Ovary (tissue), 9 donors: ENCODE data around the gene SPPL3. TPM values are rescaled to one million over a fixed set of nuclear protein-coding genes. Genes with fewer than 3 reads are reported as not detected.

Source experiments
- DNase-seq, 5 donors: peaks; one replicate each; pipeline ENCODE4 v3.0.0-alpha.2; 2019 to 2020
- H3K27ac ChIP-seq, 2 donors: fragments of 200-600 bp; one replicate each; pipeline versions ENCODE4 v1.5.1 to v1.8.0; 2019 to 2022
- H3K27me3 ChIP-seq: fragments of 200-600 bp; one replicate; pipeline ENCODE4 v1.8.0; 2022
- H3K36me3 ChIP-seq: fragments of 200-600 bp; sonication (generic); one replicate; pipeline ENCODE4 v1.5.1; 2019
- H3K4me1 ChIP-seq: one replicate; pipeline ENCODE4 v1.8.1; 2013; ENCODE audit warnings: mild to moderate bottlenecking, moderate library complexity; ENCODE audit not compliant: insufficient read depth
- H3K4me3 ChIP-seq: fragments of 200-600 bp; sonication (generic); one replicate; pipeline ENCODE4 v1.5.1; 2017
- H3K9me3 ChIP-seq, 2 donors: fragments of 200-600 bp in 1 of 2; sonication (generic) in 1 of 2; one replicate each; pipeline versions ENCODE4 v1.5.1 to v1.8.1; 2013 to 2019; ENCODE audit warnings: mild to moderate bottlenecking in 1 of 2, moderate library complexity in 1 of 2
- CTCF ChIP-seq, 3 donors: fragments of 450-650 bp in 2 of 3; fragments of 200-600 bp in 1 of 3; IDR thresholded peaks; one replicate each; pipeline versions ENCODE4 v1.5.1 to v1.8.0; 2016 to 2022; ENCODE audit warnings: antibody characterized with exemption in 3 of 3, mild to moderate bottlenecking in 1 of 3
- EP300 ChIP-seq: sonication (generic); formaldehyde crosslinking; IDR thresholded peaks from one replicate; pipeline ENCODE4 v1.6.1; 2017; ENCODE audit warnings: antibody characterized with exemption
- POLR2A ChIP-seq: fragments of 450-650 bp; IDR thresholded peaks from one replicate; pipeline ENCODE4 v1.6.1; 2017; ENCODE audit warnings: antibody characterized with exemption, mild to moderate bottlenecking, moderate library complexity
- WGBS, 3 donors: extraction: QIAGEN DNeasy Blood & Tissue Kit in 1 of 3; methylation state at CpG; one replicate each; pipeline versions ENCODE4 v1.1.5 to v1.1.7; 2013 to 2017; 5-methylcytosine and 5-hydroxymethylcytosine counted together
- intact Hi-C, 4 donors: fragments of 100-400 bp; cut with DNase I; formaldehyde crosslinking; loops; one replicate each; pipeline versions ENCODE4 v1.11.0 to v1.15.1; 2022 to 2023
- polyA plus RNA-seq, 2 donors: library from polyadenylated mRNA; stranded (reverse); fragments of 200-250 nt in 1 of 2; fragments of 350-450 nt in 1 of 2; fragmentation: Illumina TruSeq in 1 of 2; extraction: RNeasy Lipid Tissue Mini Kit (QIAGEN cat#74804) in 1 of 2; gene quantifications; one replicate each; pipeline ENCODE4 v1.2.3, GENCODE V29; 2013 to 2014
- total RNA-seq, 7 donors: library from RNA; depleted of rRNA in 2 of 7; stranded (reverse); fragments of >200 nt in 2 of 7; fragmentation: NEBNext Ultra II Directional in 3 of 7; extraction: Animal tissue kit (Norgen Biotek cat#: 25700) in 3 of 7; gene quantifications; one replicate each; pipeline versions ENCODE4 v1.1.0 to v1.2.4, GENCODE V29; 2016 to 2023
- donor health status: DM: no; HTN: no; CAD: no; lungs with moderate emphysema.
- donor health status: DM: no; HTN: no; CAD: no.
- donor health status: Bipolar disorder and iron deficiency.
- donor health status: DM: yes; HTN: yes; CAD: no.
- donor health status: DM: no; HTN: no; CAD: no.
- donor health status: DM: yes; HTN: yes; CAD: no.

SPPL3 gene
- total and polyA plus RNA-seq, 9 donors: 24.2 to 87.4 (median 51.9) TPM

DNA sequence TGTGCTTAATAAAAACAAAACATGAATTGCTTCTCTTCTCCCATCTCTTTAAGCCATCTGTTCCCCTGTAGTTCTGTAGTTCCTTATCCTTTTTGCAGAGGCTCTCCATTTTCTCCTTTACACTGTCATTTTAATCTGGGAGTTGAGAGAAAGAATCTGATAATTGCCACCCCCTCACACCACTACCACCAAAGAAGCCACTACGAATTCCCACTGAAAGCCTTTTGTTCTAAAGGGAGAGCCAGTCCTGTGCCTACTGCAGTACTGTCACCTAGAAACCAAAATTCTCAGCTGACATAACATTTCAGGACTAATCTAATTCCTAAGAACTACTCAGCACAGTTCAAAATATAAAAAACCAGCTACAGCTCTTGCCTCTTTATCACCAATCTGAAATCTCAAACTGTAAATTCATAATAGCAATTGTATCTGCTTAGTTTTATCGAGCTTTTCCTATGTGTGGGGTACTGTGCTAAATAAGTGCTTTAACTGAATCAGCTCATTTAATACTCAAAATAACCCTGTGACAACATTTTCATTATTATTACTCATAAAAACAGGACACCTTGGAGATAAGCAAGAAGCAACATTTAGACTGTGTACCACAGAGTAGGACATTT is 72.4 kb downstream of the SPPL3 start:
- no peaks in the 10 kb centered on the region for H3K9me3 ChIP-seq
- H3K27me3 ChIP-seq: no peaks in the 10 kb centered on the region
- no peaks in the 10 kb centered on the region for H3K36me3 ChIP-seq
- DNase-seq: no peak
- peaks cover 8% of the 10 kb centered on the region for H3K4me1 ChIP-seq
- no peak overlapping the region for H3K27ac ChIP-seq
- H3K4me3 ChIP-seq: no peak overlapping the region
- intact Hi-C loops: no loop called here
- WGBS, 3 donors: 64 to 73% (median 72%) methylated on average over 2 of the region's 2 CpGs
- TF ChIP-seq POLR2A (no peak), CTCF (IDR thresholded peaks at IDR 0.05) (no peak), EP300 (no peak)

DNA sequence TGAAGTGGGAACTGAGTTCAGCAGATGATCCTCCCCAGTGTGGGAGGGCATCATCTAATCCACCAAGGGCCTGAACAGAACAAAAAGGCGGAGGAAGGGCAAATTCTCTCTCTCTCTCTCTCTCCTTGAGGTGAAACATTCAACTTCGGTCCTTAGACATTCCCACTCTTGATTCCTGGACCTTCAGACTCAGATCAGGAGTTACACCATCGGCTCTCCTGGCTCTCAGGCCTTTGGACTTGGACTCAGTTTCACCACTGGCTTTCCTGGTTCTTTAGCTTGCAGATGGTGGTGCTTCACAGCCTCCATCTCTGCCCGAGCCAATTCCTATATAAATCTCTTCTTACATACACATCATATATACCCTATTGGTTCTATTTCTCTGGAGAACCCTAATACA is 73.2 kb downstream of the SPPL3 start:
- TF ChIP-seq EP300 (no peak), CTCF (IDR thresholded peaks at IDR 0.05) (no peak), POLR2A (no peak)
- DNase-seq: no peak
- no peaks in the 10 kb centered on the region for H3K27me3 ChIP-seq
- intact Hi-C loops: no loop called here
- H3K4me1 ChIP-seq: peaks cover 10% of the 10 kb centered on the region
- WGBS, 3 donors: 75 to 81% (median 78%) methylated on average over 4 of the region's 4 CpGs
- no peak overlapping the region for H3K4me3 ChIP-seq
- H3K27ac ChIP-seq: no peak overlapping the region
- no peaks in the 10 kb centered on the region for H3K9me3 ChIP-seq
- no peaks in the 10 kb centered on the region for H3K36me3 ChIP-seq

DNA sequence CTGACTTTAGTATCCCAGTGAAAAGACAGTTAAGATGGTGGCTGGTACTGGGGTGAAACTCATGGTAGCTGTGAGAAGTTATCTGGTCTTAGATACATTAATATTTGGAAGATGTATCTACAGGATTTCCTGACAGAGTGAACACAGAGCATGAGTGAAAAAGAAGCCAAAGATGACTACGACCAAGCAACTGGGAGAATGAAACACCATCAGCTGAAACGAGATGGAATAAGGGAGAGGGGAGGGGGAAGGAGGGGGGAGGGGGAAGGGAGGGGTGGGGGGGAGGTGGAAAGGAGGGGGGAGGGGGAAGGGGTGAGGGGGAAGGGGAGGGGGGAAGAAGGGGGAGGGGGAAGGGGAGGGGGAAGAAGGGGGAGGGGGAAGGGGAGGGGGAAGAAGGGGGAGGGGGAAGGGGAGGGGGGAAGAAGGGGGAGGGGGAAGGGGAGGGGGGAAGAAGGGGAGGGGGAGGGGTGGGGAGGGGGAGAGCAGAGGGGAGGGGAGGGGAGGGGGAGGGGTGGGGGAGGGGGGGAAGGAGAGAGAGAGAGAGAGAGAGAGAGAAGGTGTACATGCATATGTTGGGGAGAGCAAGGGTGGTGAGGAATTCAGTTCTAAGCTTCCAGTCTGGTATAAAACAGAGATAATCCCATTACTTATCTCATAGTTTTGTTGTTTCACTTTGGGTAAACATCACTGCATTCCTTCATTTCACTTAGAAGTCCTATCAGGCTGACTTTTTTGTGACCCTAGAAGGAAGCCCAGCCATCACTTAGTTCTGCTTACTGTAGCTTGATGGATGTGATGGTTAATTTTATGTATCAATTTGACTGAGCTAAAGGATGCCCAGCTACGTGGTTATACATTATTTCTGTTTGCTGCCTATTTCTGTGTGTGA is 73.9 kb downstream of the SPPL3 start:
- TF ChIP-seq CTCF (IDR thresholded peaks at IDR 0.05) (no peak), EP300 (no peak), POLR2A (no peak)
- 33 to 56% (median 47%) methylated on average over 3 of the region's 3 CpGs for WGBS, 3 donors
- intact Hi-C loops: no loop called here
- Histone ChIP-seq H3K36me3 (no peaks in the 10 kb centered on the region), H3K9me3 (no peaks in the 10 kb centered on the region), H3K4me3 (no peak overlapping the region), H3K27me3 (no peaks in the 10 kb centered on the region), H3K27ac (no peak overlapping the region), H3K4me1 (peaks cover 7% of the 10 kb centered on the region)
- DNase-seq: no peak

GRCh38 chr12:120826335-120826734 is 77.8 kb downstream of the SPPL3 start:
- H3K4me3 ChIP-seq: no peak overlapping the region
- intact Hi-C loops: no loop called here
- no peak for DNase-seq
- H3K4me1 ChIP-seq: peaks cover 7% of the 10 kb centered on the region
- WGBS, 3 donors: 72% methylated on average over 4 of the region's 4 CpGs
- H3K9me3 ChIP-seq: no peaks in the 10 kb centered on the region
- H3K27me3 ChIP-seq: no peaks in the 10 kb centered on the region
- no peak overlapping the region for H3K27ac ChIP-seq
- no peaks in the 10 kb centered on the region for H3K36me3 ChIP-seq
- TF ChIP-seq POLR2A (no peak), CTCF (IDR thresholded peaks at IDR 0.05) (no peak), EP300 (no peak)
